CD14-positive monocyte (primary cell): Measurements from ENCODE around the gene CKS1B. TPM values are rescaled to one million over a fixed set of nuclear protein-coding genes. Genes with fewer than 3 reads are reported as not detected.

ENCODE experiments used
- DNase-seq, 3 donors: peaks; one replicate each; pipeline ENCODE4 v3.0.0-alpha.2; 2011 to 2022
- H2AFZ ChIP-seq: 2 replicates; pipeline ENCODE4 v1.6.0; 2012; ENCODE audit warnings: mild to moderate bottlenecking, low read depth, low read length, inconsistent platforms; ENCODE audit not compliant: insufficient read depth, poor library complexity, severe bottlenecking
- H3K27ac ChIP-seq, 2 donors: 1 replicate in 1 of 2; 2 replicates in 1 of 2; pipeline ENCODE4 v1.5.1; 2012 to 2013; ENCODE audit warnings: low read length in 2 of 2, control low read depth in 1 of 2, inconsistent platforms in 1 of 2, low read depth in 1 of 2, mild to moderate bottlenecking in 1 of 2
- H3K27me3 ChIP-seq, 2 donors: one replicate each; pipeline versions ENCODE4 v1.6.0 to v1.6.1; 2011 to 2013; ENCODE audit warnings: low read length in 2 of 2; ENCODE audit not compliant: control insufficient read depth in 2 of 2, insufficient read depth in 2 of 2
- H3K36me3 ChIP-seq, 2 donors: replicated peaks in 1 of 2; 1 replicate in 1 of 2; 2 replicates in 1 of 2; pipeline versions ENCODE4 v1.5.1 to v1.6.1; 2012 to 2013; ENCODE audit warnings: low read length in 2 of 2, control low read depth in 1 of 2, inconsistent platforms in 1 of 2, mild to moderate bottlenecking in 1 of 2; ENCODE audit not compliant: insufficient read depth in 2 of 2, control insufficient read depth in 1 of 2
- H3K4me1 ChIP-seq, 2 donors: 1 replicate in 1 of 2; 2 replicates in 1 of 2; pipeline versions ENCODE4 v1.5.1 to v1.6.1; 2012 to 2013; ENCODE audit warnings: low read length in 2 of 2, control low read depth in 1 of 2, inconsistent platforms in 1 of 2, mild to moderate bottlenecking in 1 of 2, moderate library complexity in 1 of 2; ENCODE audit not compliant: insufficient read depth in 2 of 2, control insufficient read depth in 1 of 2
- H3K4me2 ChIP-seq: replicated peaks from 2 replicates; pipeline ENCODE3; 2012; ENCODE audit warnings: low read length, moderate library complexity, mild to moderate bottlenecking; ENCODE audit not compliant: poor library complexity, severe bottlenecking; ENCODE audit errors: extremely low read depth
- H3K4me3 ChIP-seq, 3 experiments: fragments of 200-600 bp in 1 of 3; sonication (generic) in 1 of 3; replicated peaks in 1 of 3; 1 replicate in 2 of 3; 2 replicates in 1 of 3; pipeline ENCODE4 v1.5.1; 2011 to 2013; ENCODE audit warnings: low read length in 3 of 3, mild to moderate bottlenecking in 3 of 3, control low read depth in 2 of 3, low read depth in 2 of 3, inconsistent platforms in 1 of 3, moderate library complexity in 1 of 3
- H3K79me2 ChIP-seq: 2 replicates; pipeline ENCODE4 v1.6.0; 2012; ENCODE audit warnings: mild to moderate bottlenecking, control low read depth, inconsistent platforms, low read length, moderate library complexity; ENCODE audit not compliant: insufficient read depth
- H3K9ac ChIP-seq: 2 replicates; pipeline ENCODE4 v1.6.0; 2017; ENCODE audit warnings: low read length, mild to moderate bottlenecking; ENCODE audit not compliant: insufficient read depth, poor library complexity, severe bottlenecking
- H3K9me3 ChIP-seq, 2 donors: replicated peaks in 1 of 2; 1 replicate in 1 of 2; 2 replicates in 1 of 2; pipeline versions ENCODE4 v1.5.1 to v1.6.1; 2012 to 2013; ENCODE audit warnings: low read length in 2 of 2, control low read depth in 1 of 2; ENCODE audit not compliant: control insufficient read depth in 1 of 2, insufficient read depth in 1 of 2
- H4K20me1 ChIP-seq: 2 replicates; pipeline ENCODE4 v1.6.0; 2012; ENCODE audit warnings: mild to moderate bottlenecking, low read length, control low read depth, moderate library complexity; ENCODE audit not compliant: insufficient read depth
- H3K27ac Mint-ChIP-seq, 7 donors: one replicate each; pipeline ENCODE4 v1.8.0; 2020; ENCODE audit warnings: mild to moderate bottlenecking in 7 of 7, mixed read lengths in 7 of 7, moderate library complexity in 6 of 7, inconsistent platforms in 2 of 7
- H3K27me3 Mint-ChIP-seq, 3 donors: one replicate each; pipeline ENCODE4 v1.8.0; 2021 to 2022; ENCODE audit warnings: low read depth in 3 of 3, mild to moderate bottlenecking in 3 of 3, mixed read lengths in 3 of 3, moderate library complexity in 3 of 3, inconsistent platforms in 1 of 3
- H3K36me3 Mint-ChIP-seq, 2 donors: one replicate each; pipeline ENCODE4 v1.8.0; 2020; ENCODE audit warnings: mixed read lengths in 2 of 2, inconsistent platforms in 1 of 2, mild to moderate bottlenecking in 1 of 2
- H3K4me1 Mint-ChIP-seq: one replicate; pipeline ENCODE4 v1.8.0; 2020; ENCODE audit warnings: mild to moderate bottlenecking, mixed read lengths
- H3K4me3 Mint-ChIP-seq, 2 donors: one replicate each; pipeline ENCODE4 v1.8.0; 2020; ENCODE audit warnings: mild to moderate bottlenecking in 2 of 2, mixed read lengths in 2 of 2, moderate library complexity in 1 of 2
- H3K9me3 Mint-ChIP-seq, 7 donors: one replicate each; pipeline ENCODE4 v1.8.0; 2020 to 2022; ENCODE audit warnings: mixed read lengths in 7 of 7, mild to moderate bottlenecking in 6 of 7, moderate library complexity in 6 of 7, inconsistent platforms in 2 of 7
- CTCF ChIP-seq: fragments of 200-600 bp; IDR thresholded peaks from one replicate; pipeline ENCODE4 v1.8.0; 2022; ENCODE audit warnings: antibody characterized with exemption, mild to moderate bottlenecking
- WGBS: methylation state at CpG from one replicate; pipeline ENCODE4 v1.1.5; 2013; ENCODE audit warnings: missing lambda C conversion rate; ENCODE audit not compliant: insufficient coverage; 5-methylcytosine and 5-hydroxymethylcytosine counted together
- intact Hi-C, 2 donors: fragments of 100-400 bp; cut with micrococcal nuclease; formaldehyde crosslinking; loops; one replicate each; pipeline versions ENCODE4 v1.15.0 to v1.15.1; 2023
- polyA plus RNA-seq, 3 donors: library from polyadenylated mRNA; depleted of rRNA in 1 of 3; unstranded in 2 of 3; stranded (reverse) in 1 of 3; fragments of 300-500 nt in 2 of 3; fragments of >200 nt in 1 of 3; fragmentation: Illumina TruSeq in 2 of 3; gene quantifications; 1 replicate in 2 of 3; 2 replicates in 1 of 3; pipeline ENCODE4 v1.2.3, GENCODE V29; 2012 to 2021

CKS1B gene
- polyA plus RNA-seq, 3 donors: 9.4 to 22.6 (median 18.0) TPM

- WGBS: 79% methylated on average over 12 of the region's 15 CpGs
- H3K9ac ChIP-seq: no peak overlapping the region
Observed at GRCh38 chr1:154996966-154997701, 22.7 kb downstream of the CKS1B start.

More at GRCh38 chr1:154996966-154997701, 22.7 kb downstream of the CKS1B start:
- intact Hi-C loops: no loop called here
- DNase-seq: peak in 1 of 3 donors; percentile 47
- Histone ChIP-seq H3K27ac (no peak overlapping the region), H3K27me3 (no peaks in the 10 kb centered on the region), H3K4me2 (peak overlapping the region; percentile 18), H3K36me3 (no peaks in the 10 kb centered on the region), H3K4me1 (peaks cover 55 to 65% of the 10 kb centered on the region in 2 donors), H2AFZ (no peak overlapping the region), H4K20me1 (peaks cover 12% of the 10 kb centered on the region), H3K4me3 (peak overlapping the region in 1 of 3 experiments; percentile 9), H3K79me2 (peaks cover 26% of the 10 kb centered on the region), H3K9me3 (no peaks in the 10 kb centered on the region)
- Mint-ChIP-seq H3K9me3 (no peaks in the 10 kb centered on the region), H3K4me1 (peaks cover 58% of the 10 kb centered on the region), H3K4me3 (peak overlapping the region; percentile 10 to 54), H3K27me3 (peaks cover 2 to 4% (median 2%) of the 10 kb centered on the region in 3 donors), H3K36me3 (peaks cover 2 to 3% of the 10 kb centered on the region in 2 donors), H3K27ac (peak overlapping the region in 6 of 7 donors; percentile 1 to 73 (median 40))
- TF ChIP-seq CTCF: no peak
